Brain microvascular endothelial cell (primary cell): Measurements from ENCODE around the gene SOCS1.

Experiments used
- DNase-seq: peaks from one replicate; pipeline ENCODE4 v3.0.0-alpha.2; 2020
- H3K27ac ChIP-seq: fragments of 250-450 bp; sonication (Bioruptor Pico); 2 replicates; pipeline ENCODE4 v1.5.1; 2020; ENCODE audit warnings: mild to moderate bottlenecking, moderate library complexity
- H3K27me3 ChIP-seq: fragments of 250-450 bp; sonication (Bioruptor Pico); replicated peaks from 2 replicates; pipeline ENCODE4 v1.5.1; 2020; ENCODE audit warnings: mild to moderate bottlenecking
- H3K36me3 ChIP-seq: fragments of 250-450 bp; sonication (Bioruptor Pico); replicated peaks from 2 replicates; pipeline ENCODE4 v1.5.1; 2020; ENCODE audit warnings: mild to moderate bottlenecking
- H3K4me3 ChIP-seq: 2 replicates; pipeline ENCODE4 v1.5.1; 2011; ENCODE audit warnings: low read depth, mild to moderate bottlenecking, control low read depth, low read length, moderate library complexity
- CTCF ChIP-seq: IDR thresholded peaks from 2 replicates; pipeline ENCODE4 v1.5.1; 2011; ENCODE audit warnings: low read depth, mild to moderate bottlenecking, moderate library complexity, low read length, control low read depth, inconsistent platforms; ENCODE audit errors: missing control alignments
- in situ Hi-C: cut with HindIII; loops from 2 replicates; pipeline ENCODE4 v1.10.0; 2017; ENCODE audit warnings: low sequenced_read_pairs, low pct_ligation_motif_present

The SOCS1 gene

GRCh38 chr16:11212798-11213196, 43.2 kb downstream of the SOCS1 start:
- Histone ChIP-seq H3K27me3 (no peaks in the 10 kb centered on the region), H3K36me3 (no peaks in the 10 kb centered on the region), H3K27ac (no peak overlapping the region), H3K4me3 (no peak overlapping the region)
- TF ChIP-seq CTCF: no peak
- in situ Hi-C loops: no loop called here
- DNase-seq: no peak

GRCh38 chr16:11211977-11212797, 43.8 kb downstream of the SOCS1 start:
- TF ChIP-seq CTCF: no peak

DNA sequence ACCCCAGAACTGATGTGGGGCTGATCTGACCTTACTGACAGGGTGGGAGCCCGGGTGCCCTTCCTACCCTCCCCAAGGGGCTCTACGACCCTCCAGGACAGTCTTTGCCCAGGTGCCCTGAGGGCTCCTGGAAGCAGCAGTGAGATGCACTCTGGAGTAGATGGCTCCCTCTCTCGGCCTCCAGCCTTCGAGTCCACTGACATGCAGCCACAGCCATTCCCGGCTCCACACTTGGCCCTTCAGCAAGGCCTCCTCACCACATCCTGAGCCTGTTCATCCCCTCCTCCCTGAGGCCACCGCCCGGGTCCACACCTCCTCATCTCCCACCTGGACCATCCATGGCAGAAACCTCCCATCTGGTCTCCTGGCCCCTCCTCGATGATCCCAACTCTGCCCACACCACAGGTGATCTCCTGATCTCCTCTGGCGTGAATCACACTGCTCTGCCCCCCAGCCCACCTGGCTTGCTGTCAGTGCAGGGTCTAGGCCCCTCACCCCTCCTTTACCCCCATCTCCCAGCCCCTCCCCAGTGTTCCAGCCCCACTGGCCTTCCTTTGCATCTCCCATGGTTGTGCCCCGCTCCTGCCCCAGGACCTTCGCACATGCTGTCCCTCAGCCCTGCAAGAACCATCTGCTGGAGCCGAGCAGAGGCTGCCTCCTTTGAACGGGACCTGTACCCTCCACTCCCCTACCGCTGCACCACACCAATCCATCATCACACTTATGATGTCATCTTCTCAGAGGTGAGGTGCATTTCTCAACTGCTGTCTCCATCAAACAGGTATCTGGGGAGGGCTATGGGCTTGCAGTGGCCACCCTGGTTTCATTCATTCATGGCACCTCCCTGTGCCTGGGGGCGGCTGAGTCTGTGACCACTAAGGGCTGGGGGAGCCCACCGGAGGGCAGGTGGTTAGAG, 44.7 kb downstream of the SOCS1 start:
- Histone ChIP-seq H3K4me3 (no peak overlapping the region), H3K36me3 (no peaks in the 10 kb centered on the region), H3K27ac (no peak overlapping the region), H3K27me3 (no peaks in the 10 kb centered on the region)
- TF ChIP-seq CTCF: peak; percentile 29
- in situ Hi-C loops: no loop called here
- DNase-seq: no peak

More at GRCh38 chr16:11211977-11212797, 43.8 kb downstream of the SOCS1 start:
- in situ Hi-C loops: no loop called here
- Histone ChIP-seq H3K27ac (no peak overlapping the region), H3K27me3 (no peaks in the 10 kb centered on the region), H3K4me3 (no peak overlapping the region), H3K36me3 (no peaks in the 10 kb centered on the region)
- no peak for DNase-seq

DNA sequence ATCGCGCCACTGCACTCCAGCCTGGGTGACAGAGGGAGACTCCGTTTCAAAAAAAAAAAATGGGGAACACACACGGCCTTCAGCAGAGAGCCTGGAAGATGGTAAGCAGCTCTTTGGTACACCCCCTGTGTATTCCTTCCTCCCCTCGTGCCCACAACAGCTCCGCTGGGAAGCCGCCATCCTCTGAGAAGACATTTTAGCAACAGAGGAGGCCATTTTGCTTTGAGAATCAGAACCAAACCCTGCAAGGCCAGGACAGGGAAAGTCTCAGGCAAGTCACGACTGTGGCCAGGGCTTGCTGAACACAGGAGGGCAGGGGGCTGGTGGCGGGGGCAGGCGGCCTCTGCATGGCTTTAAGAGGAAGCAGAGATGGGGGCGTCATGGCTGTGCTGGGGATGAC, 45.7 kb downstream of the SOCS1 start:
- Histone ChIP-seq H3K36me3 (no peaks in the 10 kb centered on the region), H3K4me3 (no peak overlapping the region), H3K27me3 (no peaks in the 10 kb centered on the region), H3K27ac (no peak overlapping the region)
- in situ Hi-C loops: no loop called here
- no peak for TF ChIP-seq CTCF
- no peak for DNase-seq

DNA sequence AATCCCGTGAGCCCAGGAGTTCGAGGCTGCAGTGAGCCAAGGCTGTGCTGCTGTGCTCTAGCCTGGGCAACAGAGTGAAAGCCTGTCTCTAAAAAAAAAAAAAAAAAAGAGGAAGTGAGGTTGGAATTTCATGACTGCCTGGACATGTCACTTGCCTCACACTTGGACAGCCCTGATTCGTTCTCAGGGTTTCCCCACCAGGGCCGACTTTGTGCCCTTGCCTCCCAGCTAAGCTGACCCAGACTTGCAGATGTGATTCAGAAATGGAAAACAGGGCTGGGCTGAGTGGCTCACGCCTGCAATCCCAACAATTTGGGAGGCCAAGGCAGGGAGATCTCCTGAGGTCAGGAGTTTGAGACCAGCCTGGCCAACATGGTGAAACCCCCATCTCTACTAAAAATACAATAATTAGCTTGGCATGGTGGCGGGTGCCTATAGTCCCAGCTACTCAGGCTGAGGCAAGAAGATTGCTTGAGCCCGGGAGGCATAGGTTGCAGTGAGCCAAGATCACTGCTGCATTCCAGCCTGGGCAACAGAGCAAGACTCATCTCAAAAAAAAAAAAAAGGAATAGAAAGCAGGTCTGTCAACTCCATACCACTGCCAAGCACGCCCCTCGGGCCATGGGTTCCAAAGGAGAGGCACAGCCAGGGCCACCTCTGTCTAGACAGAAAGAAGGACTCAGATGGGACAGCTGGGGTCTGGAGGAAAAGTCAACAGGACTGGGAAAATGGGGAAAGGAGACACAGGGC, 46.9 kb downstream of the SOCS1 start:
- H3K27me3 ChIP-seq: no peaks in the 10 kb centered on the region
- no peak for DNase-seq
- in situ Hi-C loops: no loop called here
- no peak overlapping the region for H3K4me3 ChIP-seq
- H3K36me3 ChIP-seq: no peaks in the 10 kb centered on the region
- no peak overlapping the region for H3K27ac ChIP-seq
- no peak for TF ChIP-seq CTCF
